Smooth muscle cell (in vitro differentiated cells): Measurements from ENCODE around the gene SYCP2. TPM values are rescaled to one million over a fixed set of nuclear protein-coding genes. Genes with fewer than 3 reads are reported as not detected.

ENCODE experiments used
- DNase-seq: peaks from one replicate; lab custom pipeline; 2025; ENCODE audit not compliant: unreplicated experiment; lab: John Stamatoyannopoulos, UW
- H2AFZ ChIP-seq: fragments of 200-600 bp; sonication (generic); 2 replicates; pipeline ENCODE4 v1.6.0; 2016; ENCODE audit warnings: antibody characterized with exemption, low read depth, mild to moderate bottlenecking
- H3F3A ChIP-seq: fragments of 200-600 bp; sonication (generic); 2 replicates; pipeline ENCODE4 v1.6.0; 2017; ENCODE audit warnings: antibody characterized with exemption, low read depth
- H3K27ac ChIP-seq: fragments of 200-600 bp; sonication (generic); 2 replicates; pipeline ENCODE4 v1.5.1; 2016; ENCODE audit warnings: low read depth, mild to moderate bottlenecking
- H3K27me3 ChIP-seq: fragments of 200-600 bp; sonication (generic); 2 replicates; pipeline ENCODE4 v1.6.1; 2016; ENCODE audit warnings: low read depth, mild to moderate bottlenecking
- H3K36me3 ChIP-seq: fragments of 200-600 bp; sonication (generic); 2 replicates; pipeline ENCODE4 v1.5.1; 2016; ENCODE audit warnings: low read depth
- H3K4me1 ChIP-seq: fragments of 200-600 bp; sonication (generic); 2 replicates; pipeline ENCODE4 v1.5.1; 2016; ENCODE audit warnings: low read depth
- H3K4me2 ChIP-seq: fragments of 200-600 bp; sonication (generic); 2 replicates; pipeline ENCODE4 v1.6.0; 2016; ENCODE audit warnings: mild to moderate bottlenecking
- H3K4me3 ChIP-seq: fragments of 200-600 bp; sonication (generic); 2 replicates; pipeline ENCODE4 v1.5.1; 2016; ENCODE audit warnings: mild to moderate bottlenecking
- H3K79me2 ChIP-seq: fragments of 200-600 bp; sonication (generic); 2 replicates; pipeline ENCODE4 v1.6.0; 2016; ENCODE audit warnings: low read depth, mild to moderate bottlenecking
- H3K9ac ChIP-seq: fragments of 200-600 bp; sonication (generic); 2 replicates; pipeline ENCODE4 v1.6.0; 2016; ENCODE audit warnings: low read depth
- H3K9me3 ChIP-seq: fragments of 200-600 bp; sonication (generic); replicated peaks from 2 replicates; pipeline ENCODE4 v1.5.1; 2016; ENCODE audit warnings: low read depth
- H4K20me1 ChIP-seq: fragments of 200-600 bp; sonication (generic); 2 replicates; pipeline ENCODE4 v1.6.0; 2016; ENCODE audit warnings: low read depth
- CTCF ChIP-seq: fragments of 200-600 bp; sonication (generic); IDR thresholded peaks from 2 replicates; pipeline ENCODE4 v1.5.1; 2017; ENCODE audit warnings: borderline replicate concordance, mild to moderate bottlenecking, antibody characterized with exemption; ENCODE audit not compliant: insufficient read depth, poor library complexity, severe bottlenecking
- WGBS: methylation state at CpG from one replicate; pipeline ENCODE4 v1.1.7; 2016; ENCODE audit warnings: low lambda C conversion rate; 5-methylcytosine and 5-hydroxymethylcytosine counted together
- polyA plus RNA-seq: library from polyadenylated mRNA; unstranded; fragments of >200 nt; fragmentation: Nextera tagmentation; extraction: Ambion mirVana; gene quantifications from 2 replicates; pipeline ENCODE4 v1.2.1, GENCODE V29; 2016
- small RNA-seq: library from RNA; depleted of rRNA; stranded (forward); fragments of <200 nt; gene quantifications from one replicate; pipeline ENCODE3, GENCODE V24; 2014
- total RNA-seq: library from RNA; depleted of rRNA; stranded (reverse); fragments of >200 nt; gene quantifications from 2 replicates; pipeline ENCODE4 v1.2.3, GENCODE V29; 2014

SYCP2 gene
- total and polyA plus RNA-seq, 2 experiments from 2014 or later: 0.42 to 0.54 TPM

DNA sequence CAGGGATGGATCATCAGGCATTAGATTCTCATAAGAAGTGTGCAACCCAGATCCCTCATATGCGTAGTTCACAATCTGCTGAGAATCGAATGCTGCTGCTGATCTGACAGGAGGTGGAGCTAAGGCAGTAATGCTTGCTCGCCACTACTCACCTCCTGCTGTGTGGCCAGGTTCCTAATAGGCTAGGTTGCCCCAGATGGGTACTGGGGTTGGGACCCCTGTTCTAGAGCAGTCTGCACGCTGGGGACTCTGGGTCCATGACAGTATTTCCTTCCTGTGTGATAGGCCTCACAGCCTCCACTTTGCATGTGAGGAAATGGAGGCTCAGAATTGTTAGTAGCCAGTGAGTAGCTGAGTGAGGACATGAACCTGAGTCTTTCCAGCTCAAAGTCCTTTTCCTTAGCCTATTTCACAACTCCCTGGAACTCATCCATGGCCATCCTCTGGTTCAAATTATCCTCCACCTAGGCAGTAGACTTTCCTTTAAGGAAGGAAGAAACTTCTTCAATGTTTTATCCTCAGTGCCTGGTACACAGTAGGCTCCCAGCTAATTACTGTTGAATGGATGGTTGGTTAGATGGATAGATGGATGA is 117.2 kb downstream of the SYCP2 start:
- WGBS: 89% methylated on average over 4 of the region's 4 CpGs
- no peak for DNase-seq

GRCh38 chr20:59814840-59815340 is 118.5 kb downstream of the SYCP2 start:
- Histone ChIP-seq H3K27me3 (no peaks in the 10 kb centered on the region), H3K4me3 (no peak overlapping the region), H3K4me1 (peaks cover 9% of the 10 kb centered on the region), H3K36me3 (no peaks in the 10 kb centered on the region), H3K79me2 (no peaks in the 10 kb centered on the region), H3K9me3 (no peaks in the 10 kb centered on the region), H3K9ac (no peak overlapping the region), H2AFZ (no peak overlapping the region), H4K20me1 (no peaks in the 10 kb centered on the region), H3K27ac (no peak overlapping the region), H3K4me2 (no peak overlapping the region), H3F3A (no peaks in the 10 kb centered on the region)
- 82% methylated on average over 8 of the region's 8 CpGs for WGBS
- DNase-seq: no peak
- TF ChIP-seq CTCF: no peak

More for the DNA sequence above, 117.2 kb downstream of the SYCP2 start:
- Histone ChIP-seq H3K9me3 (no peaks in the 10 kb centered on the region), H3K4me2 (no peak overlapping the region), H4K20me1 (no peaks in the 10 kb centered on the region), H2AFZ (no peak overlapping the region), H3K4me3 (no peak overlapping the region), H3K4me1 (no peaks in the 10 kb centered on the region), H3K9ac (no peak overlapping the region), H3K36me3 (no peaks in the 10 kb centered on the region), H3K27me3 (no peaks in the 10 kb centered on the region), H3K27ac (no peak overlapping the region), H3K79me2 (no peaks in the 10 kb centered on the region), H3F3A (no peaks in the 10 kb centered on the region)
- no peak for TF ChIP-seq CTCF

DNA sequence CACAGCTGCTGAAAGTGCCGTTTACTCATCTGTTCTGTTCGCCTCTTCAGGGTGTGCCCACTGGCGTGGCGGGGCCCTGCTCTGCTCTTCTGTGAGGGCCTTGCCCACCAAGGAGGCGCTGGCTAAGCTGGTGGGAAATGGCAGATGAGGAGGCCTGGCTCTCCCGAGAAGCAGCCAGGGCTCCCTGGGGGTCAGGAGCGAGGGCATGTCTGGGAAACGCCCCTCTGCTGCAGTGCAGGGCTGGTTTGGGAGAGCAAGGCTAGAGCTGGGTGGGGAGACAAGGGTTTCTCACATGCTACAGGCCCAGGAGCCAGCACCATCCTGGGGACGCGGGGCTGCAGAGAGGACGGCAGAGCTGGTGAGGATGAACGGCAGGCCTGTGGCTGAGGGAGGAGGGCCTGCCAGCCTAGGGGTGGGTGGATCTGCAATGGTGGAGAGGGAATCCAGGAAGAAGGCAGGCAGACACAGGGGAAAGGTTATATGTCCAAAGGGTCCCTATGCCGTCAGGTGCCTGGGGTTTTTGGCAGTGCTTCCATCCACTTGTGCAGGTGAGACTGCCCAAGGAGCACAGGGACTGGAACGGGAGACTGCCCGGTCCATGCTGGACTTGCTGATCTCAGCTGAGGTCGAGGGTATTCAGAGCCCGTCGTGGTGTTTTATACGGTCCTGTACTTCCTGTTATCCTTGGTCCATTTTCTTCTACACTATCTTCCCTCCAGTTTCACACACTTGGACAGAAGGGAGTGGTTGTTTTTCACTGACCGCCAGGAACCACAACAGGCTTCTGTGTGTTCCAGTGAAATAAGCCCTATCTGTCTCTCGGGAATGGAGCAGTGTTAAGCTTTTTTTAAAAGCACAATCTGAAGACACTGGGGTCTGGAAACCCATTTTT is 119.2 kb downstream of the SYCP2 start:
- DNase-seq: no peak
- Histone ChIP-seq H3K4me2 (no peak overlapping the region), H3K4me1 (peaks cover 9% of the 10 kb centered on the region), H3K9ac (no peak overlapping the region), H2AFZ (no peak overlapping the region), H3K27ac (no peak overlapping the region), H3K79me2 (no peaks in the 10 kb centered on the region), H3K4me3 (no peak overlapping the region), H3K9me3 (no peaks in the 10 kb centered on the region), H3K36me3 (no peaks in the 10 kb centered on the region), H4K20me1 (no peaks in the 10 kb centered on the region), H3K27me3 (no peaks in the 10 kb centered on the region), H3F3A (no peaks in the 10 kb centered on the region)
- WGBS: 83% methylated on average over 21 of the region's 21 CpGs
- TF ChIP-seq CTCF: no peak

Small RNA genes lying within 50 kb of the gene (small RNA-seq; reads per million reads assigned to genes)
- gene RNU7-141P: not detected

Other genes with a start within 250 kb of the SYCP2 start
- gene PPP1R3D, start 6.7 kb upstream of the SYCP2 start, total RNA-seq: 4.9 and 5.1 TPM in 2 replicates
- gene PPP1R3D, start 6.7 kb upstream of the SYCP2 start, polyA plus RNA-seq: 1.9 and 2.6 TPM in 2 replicates
- gene FAM217B, start 6.8 kb upstream of the SYCP2 start, total RNA-seq: 6.4 and 7.7 TPM in 2 replicates
- 14.2 and 14.8 TPM in 2 replicates for gene FAM217B, start 6.8 kb upstream of the SYCP2 start, polyA plus RNA-seq
- 1.2 TPM in 2 replicates for gene CDH26, start 24.8 kb upstream of the SYCP2 start, total RNA-seq
- gene CDH26, start 24.8 kb upstream of the SYCP2 start, polyA plus RNA-seq: 0.18 TPM in 1 of 2 replicates, not detected in the other